Measurements from ENCODE around the gene GBA2.

- TF ChIP-seq POLR2A (IDR thresholded peaks at IDR 0.05; ENCODE audit: low read length) (no peak), GATA1 (IDR thresholded peaks at IDR 0.05; ENCODE audit: low read depth, low read length) (no peak)
These were observed 50.8 kb downstream of the GBA2 start for GRCh38 chr9:35698231-35698630.

Data from erythroblast (primary cell).